ENCODE data around the gene GPR27.

GPR27 gene

DNA sequence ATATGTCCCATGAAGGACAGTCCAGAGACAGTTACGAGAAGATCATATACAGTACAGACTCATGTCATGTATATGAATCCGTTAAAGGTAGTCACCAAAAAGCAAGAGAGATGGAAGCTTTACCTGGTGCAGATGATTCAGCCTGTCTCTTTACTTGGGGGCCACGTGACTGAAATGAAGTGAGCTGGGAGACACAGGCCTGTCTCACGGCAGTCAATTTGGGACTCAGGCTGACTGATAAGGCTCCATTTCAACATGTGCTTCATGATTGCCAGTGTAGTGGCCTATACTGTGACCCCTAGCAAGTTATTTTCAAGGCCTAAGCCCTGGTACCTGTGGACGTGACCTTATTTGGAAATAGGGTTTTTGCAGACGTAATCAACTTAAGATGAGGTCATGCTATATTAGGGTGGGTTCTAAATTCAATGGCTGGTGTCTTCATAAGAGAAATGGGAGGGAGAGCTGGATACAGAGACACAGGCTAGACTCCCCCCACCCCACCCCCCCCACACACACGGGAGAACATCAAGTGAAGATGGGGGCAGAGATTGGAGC is 34.3 kb downstream of the GPR27 start:
- no peak for DNase-seq

GRCh38 chr3:71789922-71790321 is 36.3 kb downstream of the GPR27 start:
- no peak for DNase-seq

GRCh38 chr3:71791634-71792033 is 38.0 kb downstream of the GPR27 start:
- DNase-seq, result no peak

DNA sequence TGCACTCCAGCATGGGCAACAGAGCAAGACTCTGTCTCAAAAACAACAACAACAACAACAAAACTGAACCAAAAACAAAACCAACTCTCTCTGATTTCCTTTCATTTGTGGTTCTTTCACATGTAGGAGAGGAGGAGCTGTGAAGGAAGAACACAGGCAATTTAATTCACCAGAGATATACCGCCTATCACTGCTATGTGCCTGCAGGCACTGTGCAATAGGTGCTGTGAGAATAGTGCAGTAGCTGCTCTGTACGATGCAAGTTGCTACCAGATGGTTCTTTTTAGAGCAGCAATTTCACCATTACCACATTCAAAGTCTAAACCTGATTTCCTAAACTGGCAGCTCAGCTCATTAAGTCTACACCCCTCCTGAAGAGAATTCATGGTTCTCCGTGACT is 42.6 kb downstream of the GPR27 start:
- DNase-seq, result no peak

GRCh38 chr3:71797455-71797854 is 43.8 kb downstream of the GPR27 start:
- no peak for DNase-seq

DNA sequence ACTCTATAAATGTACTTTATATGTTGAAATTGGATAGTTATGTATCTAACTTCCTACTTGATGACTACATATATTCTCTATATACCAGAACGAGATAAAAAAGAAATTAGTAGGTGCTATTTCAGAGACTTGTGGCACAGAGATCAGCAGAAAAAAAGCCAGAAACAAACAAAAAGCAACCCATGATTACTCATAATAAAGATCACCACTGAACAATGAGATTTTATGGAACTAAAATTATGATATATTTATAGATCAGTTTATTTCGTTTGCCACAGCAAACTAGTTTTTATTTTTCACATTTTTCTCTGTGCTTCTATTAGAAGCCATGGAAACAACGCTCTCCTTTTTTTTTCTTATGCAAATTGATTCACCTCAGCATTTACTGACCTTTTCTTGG is 46.4 kb downstream of the GPR27 start:
- no peak for DNase-seq

DNA sequence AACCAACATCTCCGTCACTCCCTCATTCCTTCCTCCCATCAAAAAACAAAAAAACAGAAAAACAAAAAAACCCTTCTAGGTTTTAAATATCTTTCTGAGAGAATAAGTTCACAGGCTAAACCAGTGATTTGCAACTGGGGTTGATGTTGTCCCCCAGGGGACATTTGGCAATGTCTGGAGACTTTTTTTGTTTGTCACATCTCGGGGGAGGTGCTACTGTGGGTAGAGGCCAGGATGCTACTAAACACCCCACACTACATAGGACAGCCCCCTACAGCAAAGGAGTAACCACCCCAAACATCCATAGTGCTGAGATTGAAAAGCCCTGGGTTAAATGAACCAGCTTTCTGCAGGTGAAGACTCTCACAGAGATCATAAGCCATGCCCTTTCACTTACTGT is 48.3 kb downstream of the GPR27 start:
- DNase-seq, result no peak

DNA sequence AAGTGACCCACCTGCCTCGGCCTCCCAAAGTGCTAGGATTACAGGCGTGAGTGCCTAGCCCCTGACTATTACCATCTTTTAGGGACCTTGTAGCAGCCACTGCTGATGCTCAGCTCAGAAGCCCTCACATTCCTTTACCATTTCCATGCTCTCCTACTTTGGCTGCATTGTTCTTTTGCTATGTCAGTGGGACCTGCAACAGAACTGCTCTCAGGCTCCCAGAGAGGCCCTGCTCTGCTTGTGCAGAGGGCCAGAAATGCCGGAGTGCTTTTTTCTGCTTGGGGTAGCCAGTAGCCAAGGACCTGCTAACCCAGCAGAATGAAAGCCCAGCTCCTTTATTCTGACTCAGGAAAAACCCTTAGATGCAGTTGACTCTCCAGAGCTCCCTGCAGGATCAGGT is 49.6 kb downstream of the GPR27 start:
- no peak for DNase-seq

GRCh38 chr3:71805199-71805598 is 51.5 kb downstream of the GPR27 start:
- DNase-seq, result no peak

- DNase-seq, result no peak
These were observed 52.0 kb downstream of the GPR27 start for GRCh38 chr3:71805691-71806090.

Data from femur (tissue), 1 donor.